ENCODE data around the gene MUC2. TPM values are rescaled to one million over a fixed set of nuclear protein-coding genes. Genes with fewer than 3 reads are reported as not detected.

MUC2 gene
- total RNA-seq, 2 experiments from 2014 or later: not detected

DNA sequence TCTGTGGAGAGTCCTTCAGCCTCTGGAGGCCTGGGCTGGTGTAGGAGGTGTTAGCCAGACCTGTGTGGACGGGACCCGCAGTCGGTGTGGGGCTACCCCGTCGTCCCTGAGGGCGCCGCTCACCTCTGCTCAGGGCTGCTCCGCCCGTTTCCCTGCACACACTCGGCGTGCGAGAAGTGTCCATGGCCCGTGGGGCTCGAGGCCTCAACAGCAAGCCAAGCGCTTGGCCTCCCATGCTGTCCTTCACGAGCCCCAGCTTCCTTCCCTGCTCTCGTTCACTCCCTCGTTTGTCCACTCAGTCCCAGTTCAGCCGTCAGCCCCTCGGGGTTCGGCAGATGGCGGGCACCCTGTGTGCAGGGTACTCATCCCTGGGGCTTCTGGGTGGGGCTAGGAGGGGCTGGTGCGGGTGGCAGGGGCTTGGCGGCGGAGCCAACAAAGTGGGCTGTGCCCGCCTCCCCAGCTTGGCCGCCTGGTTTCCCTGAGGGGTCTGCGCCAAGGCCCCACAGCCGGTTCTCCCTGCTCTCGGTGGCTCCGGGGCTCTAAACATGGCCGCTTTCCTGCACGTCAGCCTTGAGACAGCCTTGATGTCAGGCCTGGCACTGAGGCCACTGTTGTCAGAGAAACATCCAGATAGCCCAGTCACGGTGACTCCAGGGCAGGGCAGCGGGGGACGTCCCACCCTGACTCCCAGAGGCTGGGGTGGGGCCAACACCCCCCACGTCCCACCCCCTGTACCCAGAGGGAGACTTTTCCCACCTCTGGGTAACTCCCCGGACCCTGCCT is 41.5 kb upstream of the MUC2 start:
- Mint-ChIP-seq H3K27ac (no peak overlapping the region), H3K9me3 (no peaks in the 10 kb centered on the region), H3K27me3 (no peaks in the 10 kb centered on the region), H3K36me3 (ENCODE audit: low read depth) (no peaks in the 10 kb centered on the region), H3K4me1 (ENCODE audit: low read depth) (no peaks in the 10 kb centered on the region), H3K4me3 (no peak overlapping the region)
- POLR2A ChIA-PET: no interaction called here
- CTCF ChIA-PET: no interaction called here
- no peak for DNase-seq
- intact Hi-C loops (cut with micrococcal nuclease): loop anchor here (10.0 kb wide), 1 partner anchor 108 kb away; the partner anchor contains the start of gene AP2A2
- TF ChIP-seq, protein P1, sequence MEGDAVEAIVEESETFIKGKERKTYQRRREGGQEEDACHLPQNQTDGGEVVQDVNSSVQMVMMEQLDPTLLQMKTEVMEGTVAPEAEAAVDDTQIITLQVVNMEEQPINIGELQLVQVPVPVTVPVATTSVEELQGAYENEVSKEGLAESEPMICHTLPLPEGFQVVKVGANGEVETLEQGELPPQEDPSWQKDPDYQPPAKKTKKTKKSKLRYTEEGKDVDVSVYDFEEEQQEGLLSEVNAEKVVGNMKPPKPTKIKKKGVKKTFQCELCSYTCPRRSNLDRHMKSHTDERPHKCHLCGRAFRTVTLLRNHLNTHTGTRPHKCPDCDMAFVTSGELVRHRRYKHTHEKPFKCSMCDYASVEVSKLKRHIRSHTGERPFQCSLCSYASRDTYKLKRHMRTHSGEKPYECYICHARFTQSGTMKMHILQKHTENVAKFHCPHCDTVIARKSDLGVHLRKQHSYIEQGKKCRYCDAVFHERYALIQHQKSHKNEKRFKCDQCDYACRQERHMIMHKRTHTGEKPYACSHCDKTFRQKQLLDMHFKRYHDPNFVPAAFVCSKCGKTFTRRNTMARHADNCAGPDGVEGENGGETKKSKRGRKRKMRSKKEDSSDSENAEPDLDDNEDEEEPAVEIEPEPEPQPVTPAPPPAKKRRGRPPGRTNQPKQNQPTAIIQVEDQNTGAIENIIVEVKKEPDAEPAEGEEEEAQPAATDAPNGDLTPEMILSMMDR (IDR thresholded peaks at IDR 0.05): no peak
- no peak for ATAC-seq

DNA sequence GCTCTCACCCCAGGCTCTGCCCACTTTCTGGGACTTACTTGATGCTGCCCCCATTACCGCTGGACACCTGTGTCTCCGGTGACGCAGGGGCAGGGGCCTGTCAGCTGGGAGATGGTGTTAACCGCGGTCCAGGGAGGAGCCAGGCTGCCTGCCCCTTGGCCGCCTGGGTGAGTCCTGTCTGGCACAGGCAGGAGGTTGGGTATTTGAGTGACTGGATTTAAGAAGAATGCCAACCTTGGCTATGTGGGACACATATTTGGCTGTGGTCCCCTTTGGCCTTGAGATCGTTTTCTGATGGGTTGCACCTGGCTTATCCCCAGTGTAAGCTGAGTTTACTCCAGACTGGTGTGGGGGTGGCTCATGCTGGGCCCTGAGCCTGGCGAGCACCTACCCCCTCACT is 40.7 kb upstream of the MUC2 start:
- DNase-seq: no peak
- no peaks in the 10 kb centered on the region for H3K9me3 Mint-ChIP-seq
- no peaks in the 10 kb centered on the region for H3K4me1 Mint-ChIP-seq (ENCODE audit: low read depth)
- H3K27me3 Mint-ChIP-seq: no peaks in the 10 kb centered on the region
- CTCF ChIA-PET: no interaction called here
- no peak overlapping the region for H3K27ac Mint-ChIP-seq
- POLR2A ChIA-PET: no interaction called here
- no peaks in the 10 kb centered on the region for H3K36me3 Mint-ChIP-seq (ENCODE audit: low read depth)
- no peak for ATAC-seq
- no peak overlapping the region for H3K4me3 Mint-ChIP-seq
- TF ChIP-seq, protein P1 (IDR thresholded peaks at IDR 0.05): no peak
- intact Hi-C loops (cut with micrococcal nuclease): loop anchor here (10.0 kb wide), 1 partner anchor 109 kb away; the partner anchor contains the start of gene AP2A2

DNA sequence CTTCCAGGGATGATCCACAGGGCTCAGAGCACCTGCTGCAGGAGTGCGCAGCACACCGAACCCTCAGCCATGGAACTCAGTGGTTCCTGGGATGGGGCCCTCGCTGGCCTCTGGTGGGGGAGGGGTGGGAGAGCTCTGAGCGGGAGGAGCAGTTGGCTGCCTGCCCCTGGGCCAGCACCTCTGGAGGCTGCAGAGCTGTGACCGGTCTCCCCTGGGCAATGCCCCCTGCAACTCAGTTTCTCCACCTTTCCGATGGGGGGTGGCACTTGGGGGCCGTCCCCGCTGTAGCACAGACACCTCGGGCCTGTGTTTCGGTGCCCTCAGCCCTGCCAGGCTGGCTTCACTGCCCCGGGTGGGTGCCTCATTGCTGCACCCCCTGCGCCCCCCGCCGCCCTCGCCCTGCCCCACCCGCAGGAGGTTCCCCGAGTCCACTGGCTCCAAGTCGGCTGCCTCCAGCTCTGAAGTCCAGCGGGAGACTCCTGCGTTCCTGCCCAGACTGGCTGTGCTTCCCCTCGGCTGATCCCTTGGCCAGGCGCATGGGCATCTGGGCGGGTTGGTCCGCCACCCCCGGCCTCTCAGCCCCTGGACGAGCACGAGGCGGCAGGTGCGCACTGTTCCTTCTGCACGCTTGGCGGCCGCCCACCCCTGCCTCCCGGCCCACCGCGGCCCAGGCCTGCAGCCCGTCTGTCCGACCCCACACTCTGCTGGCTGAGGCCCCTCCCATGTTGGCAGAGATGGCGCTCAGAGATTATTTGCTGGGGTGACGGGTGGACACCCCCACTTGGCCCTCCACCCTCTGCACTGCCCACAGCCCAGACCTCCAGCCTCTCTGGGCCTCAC is 40.0 kb upstream of the MUC2 start:
- Mint-ChIP-seq H3K27ac (no peak overlapping the region), H3K27me3 (no peaks in the 10 kb centered on the region), H3K4me1 (ENCODE audit: low read depth) (no peaks in the 10 kb centered on the region), H3K36me3 (ENCODE audit: low read depth) (no peaks in the 10 kb centered on the region), H3K9me3 (no peaks in the 10 kb centered on the region), H3K4me3 (no peak overlapping the region)
- ATAC-seq: no peak
- ChIA-PET CTCF (no interaction called here), POLR2A (no interaction called here)
- TF ChIP-seq, protein P1 (IDR thresholded peaks at IDR 0.05): no peak
- DNase-seq: no peak
- intact Hi-C loops (cut with micrococcal nuclease): loop anchor here (10.0 kb wide), 1 partner anchor 110 kb away; the partner anchor contains the start of gene AP2A2

DNA sequence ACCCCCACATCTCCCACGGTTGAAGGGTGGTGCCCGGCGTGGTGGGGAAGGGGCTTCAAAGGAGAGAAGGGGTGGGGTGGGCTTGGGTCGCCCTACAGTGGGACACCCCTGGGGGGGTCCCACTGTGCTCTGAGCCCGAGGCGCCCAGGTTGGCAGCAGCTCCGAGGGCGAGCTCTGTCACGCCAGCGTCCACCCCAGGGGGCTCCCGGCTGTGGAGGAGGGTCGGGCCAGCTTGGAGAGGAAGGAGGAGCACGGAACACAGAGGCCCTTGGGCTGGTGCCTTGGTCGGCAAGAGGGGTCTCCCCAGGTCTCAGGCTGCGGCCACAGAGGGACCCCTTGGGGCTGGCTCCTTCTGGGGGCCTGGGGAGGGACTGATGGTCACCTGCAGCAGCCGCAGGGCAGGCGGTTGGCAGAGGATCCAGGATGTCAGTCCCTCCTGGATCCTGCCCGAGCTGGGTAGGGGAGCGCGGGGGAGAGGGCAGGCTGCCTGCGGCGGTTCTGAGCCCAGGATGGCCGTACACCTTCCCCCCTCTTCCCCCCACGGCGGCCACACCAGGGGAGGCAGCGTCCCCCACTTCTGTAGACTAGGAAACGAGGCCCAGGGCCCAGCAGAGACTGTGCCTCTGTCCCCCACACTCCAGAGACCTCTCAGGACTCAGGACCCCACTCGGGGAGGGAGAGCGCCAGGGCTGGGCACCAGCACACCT is 38.9 kb upstream of the MUC2 start:
- ChIA-PET POLR2A (no interaction called here), CTCF (no interaction called here)
- ATAC-seq (no peak), DNase-seq (no peak)
- TF ChIP-seq, protein P1 (IDR thresholded peaks at IDR 0.05): no peak
- no peak overlapping the region for H3K4me3 Mint-ChIP-seq
- H3K36me3 Mint-ChIP-seq (ENCODE audit: low read depth): no peaks in the 10 kb centered on the region
- no peak overlapping the region for H3K27ac Mint-ChIP-seq
- H3K27me3 Mint-ChIP-seq: no peaks in the 10 kb centered on the region
- H3K9me3 Mint-ChIP-seq: no peaks in the 10 kb centered on the region
- no peaks in the 10 kb centered on the region for H3K4me1 Mint-ChIP-seq (ENCODE audit: low read depth)
- intact Hi-C loops (cut with micrococcal nuclease): loop anchor here (10.0 kb wide), 1 partner anchor 111 kb away; the partner anchor contains the start of gene AP2A2

Data from activated CD8-positive, alpha-beta T cell treated with anti-CD3 and anti-CD28 coated beads for 36 hours (primary cell).